Measurements from ENCODE around the gene JMJD1C.

Gene JMJD1C

DNA sequence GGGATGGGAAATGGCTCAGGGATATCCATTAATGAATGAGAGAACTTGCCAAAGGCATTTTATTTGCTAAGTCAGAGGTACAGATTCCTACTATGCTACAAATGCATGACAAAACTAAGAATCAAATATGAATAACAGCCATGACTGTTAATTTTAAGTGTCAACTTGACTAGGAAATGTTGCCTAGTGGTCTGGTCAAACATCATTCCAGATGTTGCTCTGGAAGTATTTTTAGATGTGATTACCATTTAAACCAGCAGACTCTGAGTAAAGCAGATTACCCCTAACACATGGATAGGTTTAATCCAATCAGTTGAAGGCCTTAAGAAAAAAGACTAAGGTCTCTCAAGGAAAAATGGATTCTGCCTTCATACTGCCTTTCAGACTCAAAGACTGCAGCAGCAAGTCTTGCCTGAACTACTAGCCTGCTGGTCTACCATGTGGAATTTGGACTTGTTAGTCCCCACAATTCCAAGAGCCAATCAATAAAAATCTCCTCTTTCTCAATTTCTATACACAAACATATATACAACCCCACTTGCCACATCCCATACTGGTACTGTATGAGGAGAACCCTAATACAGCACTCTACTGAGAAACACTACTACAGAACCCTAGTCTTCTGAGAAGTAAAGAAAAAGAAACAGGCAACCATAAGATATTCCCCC lies 213.5 kb downstream of the JMJD1C start:
- Histone ChIP-seq H3K9me3 (ENCODE audit: insufficient read depth, low read length) (no peaks in the 10 kb centered on the region), H3K4me2 (ENCODE audit: low read length) (no peak overlapping the region), H3K79me2 (ENCODE audit: low read length) (peaks cover 99% of the 10 kb centered on the region), H3K27me3 (ENCODE audit: low read depth, low read length) (no peaks in the 10 kb centered on the region), H3K9ac (ENCODE audit: low read length) (no peak overlapping the region), H2AFZ (ENCODE audit: low read depth, low read length) (no peak overlapping the region), H3K36me3 (replicated peaks; ENCODE audit: low read depth, low read length) (peaks cover 6% of the 10 kb centered on the region), H3K4me1 (ENCODE audit: low read length) (peaks cover 13% of the 10 kb centered on the region), H3K27ac (ENCODE audit: low read length) (no peak overlapping the region), H3K4me3 (ENCODE audit: low read length) (no peak overlapping the region), H4K20me1 (ENCODE audit: insufficient read depth, low read length) (peaks cover 84% of the 10 kb centered on the region)
- no peak for TF ChIP-seq EZH2phosphoT487 (IDR thresholded peaks at IDR 0.05; ENCODE audit: low read depth)
- TF ChIP-seq, protein P1, sequence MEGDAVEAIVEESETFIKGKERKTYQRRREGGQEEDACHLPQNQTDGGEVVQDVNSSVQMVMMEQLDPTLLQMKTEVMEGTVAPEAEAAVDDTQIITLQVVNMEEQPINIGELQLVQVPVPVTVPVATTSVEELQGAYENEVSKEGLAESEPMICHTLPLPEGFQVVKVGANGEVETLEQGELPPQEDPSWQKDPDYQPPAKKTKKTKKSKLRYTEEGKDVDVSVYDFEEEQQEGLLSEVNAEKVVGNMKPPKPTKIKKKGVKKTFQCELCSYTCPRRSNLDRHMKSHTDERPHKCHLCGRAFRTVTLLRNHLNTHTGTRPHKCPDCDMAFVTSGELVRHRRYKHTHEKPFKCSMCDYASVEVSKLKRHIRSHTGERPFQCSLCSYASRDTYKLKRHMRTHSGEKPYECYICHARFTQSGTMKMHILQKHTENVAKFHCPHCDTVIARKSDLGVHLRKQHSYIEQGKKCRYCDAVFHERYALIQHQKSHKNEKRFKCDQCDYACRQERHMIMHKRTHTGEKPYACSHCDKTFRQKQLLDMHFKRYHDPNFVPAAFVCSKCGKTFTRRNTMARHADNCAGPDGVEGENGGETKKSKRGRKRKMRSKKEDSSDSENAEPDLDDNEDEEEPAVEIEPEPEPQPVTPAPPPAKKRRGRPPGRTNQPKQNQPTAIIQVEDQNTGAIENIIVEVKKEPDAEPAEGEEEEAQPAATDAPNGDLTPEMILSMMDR (IDR thresholded peaks at IDR 0.05; ENCODE audit: low read depth, low read length), result no peak

DNA sequence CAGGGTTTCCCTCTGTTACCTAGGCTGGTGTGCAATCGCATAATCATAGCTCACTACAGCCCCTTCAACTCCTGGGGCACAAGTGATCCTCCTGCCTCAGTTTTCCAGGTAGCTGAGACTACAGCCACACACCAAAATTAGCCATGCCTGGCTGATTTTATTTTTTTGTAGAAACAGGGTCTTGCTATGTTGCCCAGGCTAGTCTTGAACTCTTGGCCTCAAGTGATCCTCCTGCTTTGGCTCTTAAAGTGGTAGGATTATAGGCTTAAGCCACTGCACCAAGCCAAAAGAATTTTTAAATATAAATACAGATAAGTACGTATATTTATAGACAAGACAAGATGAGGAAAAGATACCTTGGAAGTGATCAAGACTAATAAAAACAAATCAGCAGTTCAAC lies 215.7 kb downstream of the JMJD1C start:
- TF ChIP-seq, protein P1 (IDR thresholded peaks at IDR 0.05; ENCODE audit: low read depth, low read length), result no peak
- no peak for TF ChIP-seq EZH2phosphoT487 (IDR thresholded peaks at IDR 0.05; ENCODE audit: low read depth)
- no peaks in the 10 kb centered on the region for H3K9me3 ChIP-seq (ENCODE audit: insufficient read depth, low read length)
- H3K4me3 ChIP-seq (ENCODE audit: low read length), result no peak overlapping the region
- H3K27me3 ChIP-seq (ENCODE audit: low read depth, low read length), result no peaks in the 10 kb centered on the region
- H2AFZ ChIP-seq (ENCODE audit: low read depth, low read length), result no peak overlapping the region
- peaks cover 79% of the 10 kb centered on the region for H4K20me1 ChIP-seq (ENCODE audit: insufficient read depth, low read length)
- no peak overlapping the region for H3K27ac ChIP-seq (ENCODE audit: low read length)
- H3K36me3 ChIP-seq (replicated peaks; ENCODE audit: low read depth, low read length), result peaks cover 6% of the 10 kb centered on the region
- H3K9ac ChIP-seq (ENCODE audit: low read length), result no peak overlapping the region
- H3K4me1 ChIP-seq (ENCODE audit: low read length), result no peaks in the 10 kb centered on the region
- no peak overlapping the region for H3K4me2 ChIP-seq (ENCODE audit: low read length)
- peaks cover 97% of the 10 kb centered on the region for H3K79me2 ChIP-seq (ENCODE audit: low read length)

DNA sequence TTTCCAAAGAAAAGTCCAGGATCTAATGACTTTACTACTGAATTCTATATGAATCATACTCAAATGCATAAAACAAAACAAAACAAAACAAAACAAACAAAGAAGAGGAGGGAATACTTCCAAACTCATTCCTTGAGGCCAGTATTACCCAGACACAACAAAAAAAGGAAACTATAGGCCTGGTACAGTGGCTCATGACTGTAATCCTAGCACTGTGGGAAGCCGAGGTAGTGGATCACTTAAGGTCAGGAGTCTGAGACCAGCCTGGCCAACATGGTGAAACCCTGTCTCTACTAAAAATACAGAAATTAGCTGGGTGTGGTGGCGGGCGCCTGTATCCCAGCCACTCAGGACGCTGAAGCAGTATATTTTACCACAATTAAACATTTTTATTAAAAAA lies 218.0 kb downstream of the JMJD1C start:
- H3K9me3 ChIP-seq (ENCODE audit: insufficient read depth, low read length), result no peaks in the 10 kb centered on the region
- H3K27me3 ChIP-seq (ENCODE audit: low read depth, low read length), result no peaks in the 10 kb centered on the region
- peaks cover 77% of the 10 kb centered on the region for H4K20me1 ChIP-seq (ENCODE audit: insufficient read depth, low read length)
- no peak overlapping the region for H3K9ac ChIP-seq (ENCODE audit: low read length)
- no peak overlapping the region for H3K4me2 ChIP-seq (ENCODE audit: low read length)
- peaks cover 6% of the 10 kb centered on the region for H3K36me3 ChIP-seq (replicated peaks; ENCODE audit: low read depth, low read length)
- H3K27ac ChIP-seq (ENCODE audit: low read length), result no peak overlapping the region
- TF ChIP-seq, protein P1 (IDR thresholded peaks at IDR 0.05; ENCODE audit: low read depth, low read length), result no peak
- TF ChIP-seq EZH2phosphoT487 (IDR thresholded peaks at IDR 0.05; ENCODE audit: low read depth), result no peak
- no peak overlapping the region for H2AFZ ChIP-seq (ENCODE audit: low read depth, low read length)
- no peak overlapping the region for H3K4me3 ChIP-seq (ENCODE audit: low read length)
- peaks cover 97% of the 10 kb centered on the region for H3K79me2 ChIP-seq (ENCODE audit: low read length)
- peaks cover 13% of the 10 kb centered on the region for H3K4me1 ChIP-seq (ENCODE audit: low read length)

DNA sequence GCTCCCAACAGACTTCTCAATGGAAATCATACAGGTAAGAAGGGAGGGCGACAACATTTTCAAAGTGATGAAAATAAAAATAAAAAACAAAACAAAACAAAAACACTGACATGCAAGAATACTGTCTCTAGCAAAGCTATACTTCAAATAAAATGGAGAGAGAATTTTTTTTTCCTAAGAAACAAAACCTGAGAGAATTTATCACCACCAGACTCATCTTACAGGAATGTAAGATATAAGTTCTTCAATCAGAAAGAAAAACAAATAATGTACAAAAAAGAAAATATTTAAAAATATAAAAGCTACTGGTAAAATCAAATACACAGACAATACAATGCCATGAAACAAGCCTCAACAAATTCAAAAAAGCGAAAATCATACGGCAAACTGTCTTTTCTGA lies 219.4 kb downstream of the JMJD1C start:
- Histone ChIP-seq H3K9me3 (ENCODE audit: insufficient read depth, low read length) (no peaks in the 10 kb centered on the region), H3K4me1 (ENCODE audit: low read length) (peaks cover 26% of the 10 kb centered on the region), H2AFZ (ENCODE audit: low read depth, low read length) (no peak overlapping the region), H3K27me3 (ENCODE audit: low read depth, low read length) (no peaks in the 10 kb centered on the region), H3K79me2 (ENCODE audit: low read length) (peaks cover 97% of the 10 kb centered on the region), H3K27ac (ENCODE audit: low read length) (no peak overlapping the region), H3K36me3 (replicated peaks; ENCODE audit: low read depth, low read length) (peaks cover 6% of the 10 kb centered on the region), H4K20me1 (ENCODE audit: insufficient read depth, low read length) (peaks cover 77% of the 10 kb centered on the region), H3K9ac (ENCODE audit: low read length) (no peak overlapping the region), H3K4me3 (ENCODE audit: low read length) (no peak overlapping the region), H3K4me2 (ENCODE audit: low read length) (no peak overlapping the region)
- TF ChIP-seq, protein P1 (IDR thresholded peaks at IDR 0.05; ENCODE audit: low read depth, low read length), result no peak
- no peak for TF ChIP-seq EZH2phosphoT487 (IDR thresholded peaks at IDR 0.05; ENCODE audit: low read depth)
